SJCRH30 (cell line): ENCODE measurements around the gene GTF2IRD1. TPM values are rescaled to one million over a fixed set of nuclear protein-coding genes. Genes with fewer than 3 reads are reported as not detected.

ENCODE experiments used
- DNase-seq, 2 experiments: peaks; one replicate each; pipeline ENCODE4 v3.0.0-alpha.2; 2015 to 2020
- H3K27ac ChIP-seq: fragments of 250-450 bp; sonication (Bioruptor Pico); 2 replicates; pipeline ENCODE4 v1.5.1; 2020; ENCODE audit warnings: mild to moderate bottlenecking, moderate library complexity
- H3K27me3 ChIP-seq: fragments of 250-450 bp; sonication (Bioruptor Pico); 2 replicates; pipeline ENCODE4 v1.5.1; 2020; ENCODE audit warnings: mild to moderate bottlenecking, moderate library complexity
- H3K36me3 ChIP-seq: fragments of 250-450 bp; sonication (Bioruptor Pico); 2 replicates; pipeline ENCODE4 v1.5.1; 2020; ENCODE audit warnings: mild to moderate bottlenecking, moderate library complexity
- H3K4me1 ChIP-seq: fragments of 250-450 bp; sonication (Bioruptor Pico); 2 replicates; pipeline ENCODE4 v1.5.1; 2020; ENCODE audit warnings: mild to moderate bottlenecking, moderate library complexity
- H3K4me3 ChIP-seq: fragments of 250-450 bp; sonication (Bioruptor Pico); 2 replicates; pipeline ENCODE4 v1.5.1; 2020; ENCODE audit warnings: mild to moderate bottlenecking, moderate library complexity
- H3K9me3 ChIP-seq: fragments of 250-450 bp; sonication (Bioruptor Pico); replicated peaks from 2 replicates; pipeline ENCODE4 v1.5.1; 2020; ENCODE audit warnings: mild to moderate bottlenecking, moderate library complexity
- total RNA-seq: library from RNA; depleted of rRNA; stranded (reverse); fragments of >200 nt; shearing (Covaris generic); gene quantifications from 2 replicates; pipeline ENCODE4 v1.2.3, GENCODE V29; 2014

The GTF2IRD1 gene
- total RNA-seq, 1 experiment from 2014 or later = 49.3 TPM

GRCh38 chr7:74579800-74580685 is 126.3 kb downstream of the GTF2IRD1 start:
- H3K4me3 ChIP-seq = no peak overlapping the region
- no peaks in the 10 kb centered on the region for H3K27me3 ChIP-seq
- no peaks in the 10 kb centered on the region for H3K9me3 ChIP-seq
- peaks cover 11% of the 10 kb centered on the region; the same call in 1 of the 2 replicates for H3K36me3 ChIP-seq
- DNase-seq = no peak
- H3K27ac ChIP-seq = no peak overlapping the region
- H3K4me1 ChIP-seq = no peaks in the 10 kb centered on the region

- DNase-seq = no peak
- Histone ChIP-seq H3K27me3 (no peaks in the 10 kb centered on the region), H3K4me3 (no peak overlapping the region), H3K9me3 (no peaks in the 10 kb centered on the region), H3K27ac (no peak overlapping the region), H3K36me3 (peaks cover 11% of the 10 kb centered on the region; the same call in 1 of the 2 replicates), H3K4me1 (no peaks in the 10 kb centered on the region)
These were observed 128.3 kb downstream of the GTF2IRD1 start for GRCh38 chr7:74581916-74582440.

- Histone ChIP-seq H3K27ac (no peak overlapping the region), H3K36me3 (peaks cover 11% of the 10 kb centered on the region; the same call in 1 of the 2 replicates), H3K27me3 (no peaks in the 10 kb centered on the region), H3K4me1 (no peaks in the 10 kb centered on the region), H3K9me3 (no peaks in the 10 kb centered on the region), H3K4me3 (no peak overlapping the region)
- no peak for DNase-seq
These were observed 128.8 kb downstream of the GTF2IRD1 start for GRCh38 chr7:74582447-74583039.

- Histone ChIP-seq H3K36me3 (peaks cover 11% of the 10 kb centered on the region; the same call in 1 of the 2 replicates), H3K27me3 (no peaks in the 10 kb centered on the region)
These were observed 129.9 kb downstream of the GTF2IRD1 start for GRCh38 chr7:74583630-74584029.

GRCh38 chr7:74584160-74584954 is 130.7 kb downstream of the GTF2IRD1 start:
- Histone ChIP-seq H3K9me3 (no peaks in the 10 kb centered on the region), H3K4me3 (no peak overlapping the region), H3K27me3 (no peaks in the 10 kb centered on the region), H3K4me1 (no peaks in the 10 kb centered on the region), H3K27ac (no peak overlapping the region), H3K36me3 (peaks cover 9% of the 10 kb centered on the region; the same call in 1 of the 2 replicates)
- DNase-seq = no peak

More at GRCh38 chr7:74583630-74584029, 129.9 kb downstream of the GTF2IRD1 start:
- Histone ChIP-seq H3K4me1 (no peaks in the 10 kb centered on the region), H3K27ac (no peak overlapping the region), H3K4me3 (no peak overlapping the region), H3K9me3 (no peaks in the 10 kb centered on the region)
- DNase-seq = no peak

GRCh38 chr7:74585844-74586243 is 132.1 kb downstream of the GTF2IRD1 start:
- Histone ChIP-seq H3K4me3 (no peak overlapping the region), H3K27me3 (no peaks in the 10 kb centered on the region), H3K9me3 (no peaks in the 10 kb centered on the region), H3K4me1 (no peaks in the 10 kb centered on the region), H3K27ac (no peak overlapping the region), H3K36me3 (peaks cover 14% of the 10 kb centered on the region)
- DNase-seq = no peak

- Histone ChIP-seq H3K4me3 (no peak overlapping the region), H3K36me3 (peaks cover 17% of the 10 kb centered on the region), H3K9me3 (no peaks in the 10 kb centered on the region), H3K4me1 (no peaks in the 10 kb centered on the region), H3K27me3 (no peaks in the 10 kb centered on the region), H3K27ac (no peak overlapping the region)
- no peak for DNase-seq
These were observed 132.8 kb downstream of the GTF2IRD1 start for GRCh38 chr7:74586258-74587175.

- no peak overlapping the region for H3K4me3 ChIP-seq
These were observed 133.9 kb downstream of the GTF2IRD1 start for GRCh38 chr7:74587435-74588126.

GRCh38 chr7:74590813-74591212 is 137.1 kb downstream of the GTF2IRD1 start:
- peaks cover 44% of the 10 kb centered on the region for H3K36me3 ChIP-seq
- H3K27ac ChIP-seq = no peak overlapping the region
- no peaks in the 10 kb centered on the region for H3K4me1 ChIP-seq
- H3K4me3 ChIP-seq = no peak overlapping the region
- DNase-seq = no peak
- H3K27me3 ChIP-seq = no peaks in the 10 kb centered on the region
- no peaks in the 10 kb centered on the region for H3K9me3 ChIP-seq

More at GRCh38 chr7:74587435-74588126, 133.9 kb downstream of the GTF2IRD1 start:
- Histone ChIP-seq H3K4me1 (no peaks in the 10 kb centered on the region), H3K36me3 (peaks cover 19% of the 10 kb centered on the region), H3K9me3 (no peaks in the 10 kb centered on the region), H3K27me3 (no peaks in the 10 kb centered on the region), H3K27ac (no peak overlapping the region)
- DNase-seq = peak; percentile 45 to 59

- no peaks in the 10 kb centered on the region for H3K4me1 ChIP-seq
- H3K27ac ChIP-seq = no peak overlapping the region
- DNase-seq = no peak
- peaks cover 68% of the 10 kb centered on the region for H3K36me3 ChIP-seq
- no peaks in the 10 kb centered on the region for H3K27me3 ChIP-seq
- no peaks in the 10 kb centered on the region for H3K9me3 ChIP-seq
- no peak overlapping the region for H3K4me3 ChIP-seq
These were observed 144.9 kb downstream of the GTF2IRD1 start for GRCh38 chr7:74598558-74598957.

GRCh38 chr7:74599244-74599643 is 145.5 kb downstream of the GTF2IRD1 start:
- Histone ChIP-seq H3K9me3 (no peaks in the 10 kb centered on the region), H3K4me1 (no peaks in the 10 kb centered on the region), H3K27ac (no peak overlapping the region), H3K27me3 (no peaks in the 10 kb centered on the region), H3K36me3 (peaks cover 63% of the 10 kb centered on the region), H3K4me3 (no peak overlapping the region)
- DNase-seq = no peak

- Histone ChIP-seq H3K27me3 (no peaks in the 10 kb centered on the region), H3K36me3 (peaks cover 21% of the 10 kb centered on the region), H3K27ac (no peak overlapping the region), H3K4me1 (no peaks in the 10 kb centered on the region), H3K9me3 (no peaks in the 10 kb centered on the region), H3K4me3 (no peak overlapping the region)
- DNase-seq = no peak
These were observed 150.8 kb downstream of the GTF2IRD1 start for GRCh38 chr7:74604326-74605020.
